Measurements from ENCODE around the gene VPS51. TPM values are rescaled to one million over a fixed set of nuclear protein-coding genes. Genes with fewer than 3 reads are reported as not detected.

Gene VPS51
- total RNA-seq, 1 experiment from 2014 or later: 123 TPM

- ATAC-seq (no peak), DNase-seq (ENCODE audit: low spot score) (no peak)
- Mint-ChIP-seq H3K27ac (no peak overlapping the region), H3K4me3 (no peak overlapping the region), H3K36me3 (peaks cover 13% of the 10 kb centered on the region), H3K27me3 (ENCODE audit: low read depth) (no peaks in the 10 kb centered on the region), H3K9me3 (no peaks in the 10 kb centered on the region), H3K4me1 (peaks cover 20% of the 10 kb centered on the region)
- TF ChIP-seq ZNF232 (CRISPR knock-in tag; IDR thresholded peaks at IDR 0.05) (no peak), TEAD4 (CRISPR knock-in tag; IDR thresholded peaks at IDR 0.05) (no peak), CDX4 (CRISPR knock-in tag; IDR thresholded peaks at IDR 0.05; ENCODE audit: borderline replicate concordance) (no peak), HMGA2 (CRISPR knock-in tag; IDR thresholded peaks at IDR 0.05) (no peak), GTF2I (CRISPR knock-in tag; conservative IDR thresholded peaks at IDR 0.05) (no peak), NR1H2 (CRISPR knock-in tag; IDR thresholded peaks at IDR 0.05) (no peak), ELF4 (CRISPR knock-in tag; IDR thresholded peaks at IDR 0.05; ENCODE audit: low read depth) (no peak), PRDM15 (CRISPR knock-in tag; IDR thresholded peaks at IDR 0.05) (no peak), SOX15 (CRISPR knock-in tag; IDR thresholded peaks at IDR 0.05) (no peak), NFATC4 (CRISPR knock-in tag; IDR thresholded peaks at IDR 0.05) (no peak), ZNF423 (CRISPR knock-in tag; IDR thresholded peaks at IDR 0.05) (no peak), OVOL2 (CRISPR knock-in tag; IDR thresholded peaks at IDR 0.05; ENCODE audit: borderline replicate concordance) (no peak), FOXK1 (CRISPR knock-in tag; IDR thresholded peaks at IDR 0.05) (no peak), KAT7 (CRISPR knock-in tag; IDR thresholded peaks at IDR 0.05; ENCODE audit: borderline replicate concordance) (no peak), GRHL2 (CRISPR knock-in tag; IDR thresholded peaks at IDR 0.05; ENCODE audit: insufficient replicate concordance, severe bottlenecking) (no peak), USF1 (CRISPR knock-in tag; IDR thresholded peaks at IDR 0.05) (no peak), ZNF317 (CRISPR knock-in tag; IDR thresholded peaks at IDR 0.05; ENCODE audit: borderline replicate concordance, low read depth) (no peak), GABPB1 (CRISPR knock-in tag; IDR thresholded peaks at IDR 0.05) (no peak), TCF7 (CRISPR knock-in tag; IDR thresholded peaks at IDR 0.05; ENCODE audit: low read depth) (no peak), CREB1 (CRISPR knock-in tag; IDR thresholded peaks at IDR 0.05) (no peak)
- ChIA-PET CTCF (interaction anchor here (2.5 to 4.8 kb wide), 2 partner anchors 67 to 101 kb away, joined by 12 to 37 read pairs; partner anchors contain the start of genes ARL2 and CAPN1), POLR2A (no interaction called here)
Observed at GRCh38 chr11:65114538-65115171, 18.6 kb downstream of the VPS51 start.

GRCh38 chr11:65115361-65116082 is 19.5 kb downstream of the VPS51 start:
- Mint-ChIP-seq H3K27ac (no peak overlapping the region), H3K27me3 (ENCODE audit: low read depth) (no peaks in the 10 kb centered on the region), H3K36me3 (peaks cover 22% of the 10 kb centered on the region), H3K4me1 (peaks cover 20% of the 10 kb centered on the region), H3K4me3 (peak overlapping the region; percentile 86), H3K9me3 (no peaks in the 10 kb centered on the region)
- no peak for ATAC-seq
- POLR2A ChIA-PET: interaction anchor here (2.3 kb wide), 1 partner anchor 66 kb away, joined by 11 read pairs; the partner anchor contains the start of gene CAPN1
- CTCF ChIA-PET: interaction anchor here (2.4 to 2.9 kb wide), 3 partner anchors 66 to 267 kb away, joined by 12 to 15 read pairs (median 15); partner anchors contain the start of genes ARL2 and CAPN1
- no peak for DNase-seq (ENCODE audit: low spot score)
- no peak for TF ChIP-seq ESRRA (CRISPR knock-in tag; IDR thresholded peaks at IDR 0.05; ENCODE audit: borderline replicate concordance)
- TF ChIP-seq RORB (CRISPR knock-in tag; IDR thresholded peaks at IDR 0.05): no peak
- no peak for TF ChIP-seq ZNF121 (CRISPR knock-in tag; IDR thresholded peaks at IDR 0.05)
- TF ChIP-seq ZNF138 (CRISPR knock-in tag; conservative IDR thresholded peaks at IDR 0.05): no peak
- no peak for TF ChIP-seq HMGXB4 (CRISPR knock-in tag; IDR thresholded peaks at IDR 0.05)
- TF ChIP-seq E2F4 (CRISPR knock-in tag; IDR thresholded peaks at IDR 0.05; ENCODE audit: borderline replicate concordance, low read depth): no peak
- TF ChIP-seq ZBTB43 (CRISPR knock-in tag; IDR thresholded peaks at IDR 0.05): no peak
